GM19438 (cell line): Measurements from ENCODE around the gene EMP1.
A peak's percentile ranks its signal among the peaks of the same experiment; 100 is the strongest.
"Not testable (repeated sequence)": the region's sequence is repeated elsewhere in the genome, so short reads cannot be mapped to it uniquely, and the experiment has no call there.

Source experiments
- ATAC-seq: cut with Tn5 transposase; IDR thresholded peaks from one replicate; pipeline ENCODE4 v1.9.1; 2021; ENCODE audit warnings: low read depth; ENCODE audit not compliant: unreplicated experiment

Gene EMP1

GRCh38 chr12:13252616-13253015, 56.1 kb downstream of the EMP1 start:
- ATAC-seq, result no peak

- no peak for ATAC-seq
Measured at GRCh38 chr12:13253966-13254760, 57.6 kb downstream of the EMP1 start.

- ATAC-seq, result peak; percentile 99
Measured at GRCh38 chr12:13255792-13256691, 59.5 kb downstream of the EMP1 start.

GRCh38 chr12:13256692-13257045, 60.1 kb downstream of the EMP1 start:
- ATAC-seq, result no peak

GRCh38 chr12:13257356-13257875, 60.9 kb downstream of the EMP1 start:
- no peak for ATAC-seq

GRCh38 chr12:13258197-13258596, 61.7 kb downstream of the EMP1 start:
- ATAC-seq, result no peak

- no peak for ATAC-seq
Measured at GRCh38 chr12:13258717-13259119, 62.2 kb downstream of the EMP1 start.

- ATAC-seq, result not testable (repeated sequence)
Measured at GRCh38 chr12:13259625-13260024, 63.1 kb downstream of the EMP1 start.

- ATAC-seq, result not testable (repeated sequence)
Measured at GRCh38 chr12:13267826-13268225, 71.3 kb downstream of the EMP1 start.

- no peak for ATAC-seq
Measured at GRCh38 chr12:13268581-13268980, 72.1 kb downstream of the EMP1 start.
